BLaER1 (cell line): ENCODE measurements around the gene RIC3.

Experiments used
- H3K27ac ChIP-seq: shearing (Covaris generic); formaldehyde crosslinking; 2 replicates; pipeline ENCODE4 v1.8.1; 2022
- H3K27me3 ChIP-seq: shearing (Covaris generic); formaldehyde crosslinking; 2 replicates; pipeline ENCODE4 v1.8.1; 2022
- H3K36me3 ChIP-seq: shearing (Covaris generic); formaldehyde crosslinking; 2 replicates; pipeline ENCODE4 v1.8.1; 2022
- H3K4me1 ChIP-seq: shearing (Covaris generic); formaldehyde crosslinking; 2 replicates; pipeline ENCODE4 v1.8.1; 2022
- H3K4me2 ChIP-seq: shearing (Covaris generic); formaldehyde crosslinking; 2 replicates; pipeline ENCODE4 v1.8.1; 2022
- H3K4me3 ChIP-seq: shearing (Covaris generic); formaldehyde crosslinking; 2 replicates; pipeline ENCODE4 v1.8.1; 2022
- H3K9ac ChIP-seq: shearing (Covaris generic); formaldehyde crosslinking; 2 replicates; pipeline ENCODE4 v1.8.1; 2022
- H3K9me3 ChIP-seq: shearing (Covaris generic); formaldehyde crosslinking; 2 replicates; pipeline ENCODE4 v1.8.1; 2022
- H4K20me1 ChIP-seq: shearing (Covaris generic); formaldehyde crosslinking; 2 replicates; pipeline ENCODE4 v1.8.1; 2022
- Cebpa-rat ChIP-seq: shearing (Covaris generic); IDR thresholded peaks from 2 replicates; pipeline ENCODE4 v1.8.1; 2022

The RIC3 gene

GRCh38 chr11:8107642-8108041, 61.2 kb downstream of the RIC3 start:
- H3K27ac ChIP-seq = no peak overlapping the region
- no peaks in the 10 kb centered on the region for H3K9me3 ChIP-seq
- TF ChIP-seq Cebpa-rat = no peak
- H3K4me1 ChIP-seq = no peaks in the 10 kb centered on the region
- H4K20me1 ChIP-seq = no peaks in the 10 kb centered on the region
- H3K36me3 ChIP-seq = peaks cover 11% of the 10 kb centered on the region; the same call in 1 of the 2 replicates
- H3K27me3 ChIP-seq = no peaks in the 10 kb centered on the region
- H3K9ac ChIP-seq = no peak overlapping the region
- H3K4me3 ChIP-seq = no peak overlapping the region
- H3K4me2 ChIP-seq = no peak overlapping the region

- Histone ChIP-seq H3K4me2 (no peak overlapping the region), H3K36me3 (peaks cover 19% of the 10 kb centered on the region; the same call in 1 of the 2 replicates), H3K27me3 (no peaks in the 10 kb centered on the region), H3K9ac (no peak overlapping the region), H4K20me1 (no peaks in the 10 kb centered on the region), H3K4me3 (no peak overlapping the region), H3K27ac (no peak overlapping the region), H3K9me3 (no peaks in the 10 kb centered on the region), H3K4me1 (no peaks in the 10 kb centered on the region)
- no peak for TF ChIP-seq Cebpa-rat
These were observed 62.1 kb downstream of the RIC3 start for GRCh38 chr11:8106679-8107078.

- Histone ChIP-seq H3K27ac (no peak overlapping the region), H3K4me1 (no peaks in the 10 kb centered on the region), H3K4me3 (no peak overlapping the region), H3K36me3 (peaks cover 29% of the 10 kb centered on the region), H3K9me3 (no peaks in the 10 kb centered on the region), H3K27me3 (no peaks in the 10 kb centered on the region), H3K9ac (no peak overlapping the region), H3K4me2 (no peak overlapping the region), H4K20me1 (no peaks in the 10 kb centered on the region)
- TF ChIP-seq Cebpa-rat = no peak
These were observed 63.2 kb downstream of the RIC3 start for GRCh38 chr11:8105666-8106065.

- Histone ChIP-seq H4K20me1 (no peaks in the 10 kb centered on the region), H3K27me3 (no peaks in the 10 kb centered on the region), H3K9ac (no peak overlapping the region), H3K9me3 (no peaks in the 10 kb centered on the region), H3K4me2 (no peak overlapping the region), H3K36me3 (peaks cover 34% of the 10 kb centered on the region), H3K4me1 (no peaks in the 10 kb centered on the region), H3K27ac (no peak overlapping the region), H3K4me3 (no peak overlapping the region)
- TF ChIP-seq Cebpa-rat = no peak
These were observed 63.7 kb downstream of the RIC3 start for GRCh38 chr11:8105133-8105532.

GRCh38 chr11:8103909-8104308, 64.9 kb downstream of the RIC3 start:
- Histone ChIP-seq H4K20me1 (no peaks in the 10 kb centered on the region), H3K4me2 (no peak overlapping the region), H3K36me3 (peaks cover 44% of the 10 kb centered on the region), H3K4me3 (no peak overlapping the region), H3K27me3 (no peaks in the 10 kb centered on the region), H3K27ac (no peak overlapping the region), H3K4me1 (no peaks in the 10 kb centered on the region), H3K9me3 (no peaks in the 10 kb centered on the region), H3K9ac (no peak overlapping the region)
- no peak for TF ChIP-seq Cebpa-rat

GRCh38 chr11:8102965-8103364, 65.9 kb downstream of the RIC3 start:
- H3K36me3 ChIP-seq = peaks cover 53% of the 10 kb centered on the region
- H3K4me3 ChIP-seq = no peak overlapping the region
- H4K20me1 ChIP-seq = no peaks in the 10 kb centered on the region
- TF ChIP-seq Cebpa-rat = no peak
- no peaks in the 10 kb centered on the region for H3K27me3 ChIP-seq
- no peaks in the 10 kb centered on the region for H3K9me3 ChIP-seq
- H3K9ac ChIP-seq = no peak overlapping the region
- H3K4me2 ChIP-seq = no peak overlapping the region
- H3K27ac ChIP-seq = no peak overlapping the region
- H3K4me1 ChIP-seq = no peaks in the 10 kb centered on the region

GRCh38 chr11:8102296-8102915, 66.4 kb downstream of the RIC3 start:
- H4K20me1 ChIP-seq = no peaks in the 10 kb centered on the region
- peaks cover 58% of the 10 kb centered on the region for H3K36me3 ChIP-seq
- H3K9ac ChIP-seq = no peak overlapping the region
- TF ChIP-seq Cebpa-rat = no peak
- H3K4me3 ChIP-seq = no peak overlapping the region
- H3K27ac ChIP-seq = no peak overlapping the region
- H3K27me3 ChIP-seq = no peaks in the 10 kb centered on the region
- H3K9me3 ChIP-seq = no peaks in the 10 kb centered on the region
- no peak overlapping the region for H3K4me2 ChIP-seq
- no peaks in the 10 kb centered on the region for H3K4me1 ChIP-seq

- no peaks in the 10 kb centered on the region for H3K9me3 ChIP-seq
- H3K4me3 ChIP-seq = no peak overlapping the region
- peaks cover 68% of the 10 kb centered on the region for H3K36me3 ChIP-seq
- TF ChIP-seq Cebpa-rat = no peak
- no peaks in the 10 kb centered on the region for H3K27me3 ChIP-seq
- no peak overlapping the region for H3K9ac ChIP-seq
- no peaks in the 10 kb centered on the region for H3K4me1 ChIP-seq
- no peak overlapping the region for H3K27ac ChIP-seq
- H4K20me1 ChIP-seq = no peaks in the 10 kb centered on the region
- no peak overlapping the region for H3K4me2 ChIP-seq
These were observed 67.4 kb downstream of the RIC3 start for GRCh38 chr11:8101421-8101820.

- H3K9ac ChIP-seq = no peak overlapping the region
- no peaks in the 10 kb centered on the region for H3K9me3 ChIP-seq
- H3K4me1 ChIP-seq = peaks cover 4% of the 10 kb centered on the region
- no peak overlapping the region for H3K4me3 ChIP-seq
- H3K27me3 ChIP-seq = no peaks in the 10 kb centered on the region
- H3K36me3 ChIP-seq = peaks cover 75% of the 10 kb centered on the region
- H4K20me1 ChIP-seq = no peaks in the 10 kb centered on the region
- no peak overlapping the region for H3K4me2 ChIP-seq
- no peak overlapping the region for H3K27ac ChIP-seq
- no peak for TF ChIP-seq Cebpa-rat
These were observed 68.2 kb downstream of the RIC3 start for GRCh38 chr11:8100605-8101004.

- Histone ChIP-seq H3K9ac (no peak overlapping the region), H3K9me3 (no peaks in the 10 kb centered on the region), H3K4me2 (no peak overlapping the region), H3K27ac (no peak overlapping the region), H3K27me3 (no peaks in the 10 kb centered on the region), H3K4me3 (no peak overlapping the region), H3K4me1 (peaks cover 9% of the 10 kb centered on the region), H3K36me3 (peaks cover 75% of the 10 kb centered on the region), H4K20me1 (no peaks in the 10 kb centered on the region)
- TF ChIP-seq Cebpa-rat = no peak
These were observed 68.7 kb downstream of the RIC3 start for GRCh38 chr11:8100158-8100557.
